Stimulated activated CD4-positive, alpha-beta T cell treated with anti-CD3 and anti-CD28 coated beads, Interleukin-12 subunit alpha, Interleukin-12 subunit beta, amount 100 ng/mL, for 48 hours (primary cell): ENCODE results near the gene SPOCK1.
"Not testable (repeated sequence)": the region's sequence is repeated elsewhere in the genome, so short reads cannot be mapped to it uniquely, and the experiment has no call there.

Experiments
- DNase-seq, 3 donors: peaks; one replicate each; pipeline ENCODE4 v3.0.0-alpha.2; 2020; ENCODE audit warnings: low read depth in 2 of 3, low spot score in 1 of 3

SPOCK1 gene

DNA sequence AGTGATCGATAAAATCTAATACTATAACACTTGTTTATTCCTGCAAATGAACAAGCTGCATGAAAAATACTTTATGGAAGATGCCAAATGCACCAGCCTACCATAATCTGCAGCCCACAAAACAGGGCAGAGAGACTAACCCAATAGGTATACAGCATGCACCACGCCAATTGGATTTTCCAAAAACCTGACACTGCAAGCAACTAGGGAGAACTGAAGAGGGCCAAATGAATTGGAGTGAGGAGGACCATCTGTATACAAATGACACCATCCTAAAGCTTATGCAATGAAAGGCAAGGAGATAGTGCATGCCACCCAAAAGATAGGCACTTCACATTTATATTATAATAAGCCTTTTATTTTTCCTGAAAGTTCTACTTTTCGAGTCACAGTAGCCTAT lies 100.4 kb downstream of the SPOCK1 start:
- no peak for DNase-seq

- no peak for DNase-seq
Observed at GRCh38 chr5:137398154-137398553, 101.0 kb downstream of the SPOCK1 start.

DNA sequence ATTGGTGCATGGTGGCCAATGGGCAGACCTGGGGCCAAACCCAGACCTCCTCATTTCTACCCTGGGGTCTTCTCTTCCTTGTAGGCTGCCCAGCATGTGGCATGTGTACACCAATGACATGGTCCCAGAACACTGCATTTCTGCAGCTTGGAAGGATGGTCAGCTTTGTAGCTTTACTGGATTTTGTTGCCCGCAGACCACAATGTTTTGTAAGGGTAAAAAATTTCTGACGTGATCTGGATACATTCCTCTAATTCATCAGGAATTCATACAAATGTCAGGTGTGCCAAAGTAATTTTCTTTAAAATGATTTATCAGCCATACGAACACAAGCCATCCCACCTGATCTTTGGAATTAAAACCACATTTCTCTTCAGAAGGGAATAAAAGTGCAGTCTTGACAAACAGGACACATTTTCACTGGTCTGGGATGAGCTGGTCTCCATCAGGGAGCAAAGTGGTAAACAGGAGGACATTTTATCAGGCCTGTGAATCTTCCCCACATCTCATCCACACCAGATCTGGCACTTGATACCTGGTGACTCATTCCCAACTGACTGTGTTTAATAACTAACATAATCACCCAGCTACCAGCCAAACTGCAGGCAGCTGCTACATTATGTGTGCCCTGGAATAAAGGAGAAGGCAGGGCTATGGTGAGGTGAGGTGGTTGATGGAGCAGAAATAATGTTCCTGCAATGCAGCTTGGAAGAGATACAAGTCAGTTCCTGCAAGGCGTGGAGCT lies 103.9 kb downstream of the SPOCK1 start:
- DNase-seq: no peak

DNA sequence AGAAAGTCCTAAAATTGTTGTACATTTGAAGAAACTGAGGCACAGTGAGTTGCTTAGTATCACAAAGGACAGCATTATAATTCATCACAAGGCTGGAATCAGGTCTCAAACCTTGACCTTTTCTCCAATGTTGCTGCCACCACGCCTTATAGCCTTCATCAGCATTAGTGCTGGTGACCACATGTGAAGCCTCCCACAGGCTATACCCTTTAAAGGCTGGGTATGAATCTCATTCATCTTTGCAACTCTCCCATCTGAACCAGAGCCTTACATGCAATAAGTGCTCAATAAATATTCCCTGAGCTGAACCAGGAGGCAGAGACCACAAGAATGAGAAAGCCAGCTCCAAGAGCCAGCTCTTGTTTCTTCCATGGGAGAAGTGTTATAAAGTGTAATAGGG lies 104.7 kb downstream of the SPOCK1 start:
- DNase-seq: no peak

GRCh38 chr5:137393196-137393993 lies 105.7 kb downstream of the SPOCK1 start:
- no peak for DNase-seq

DNA sequence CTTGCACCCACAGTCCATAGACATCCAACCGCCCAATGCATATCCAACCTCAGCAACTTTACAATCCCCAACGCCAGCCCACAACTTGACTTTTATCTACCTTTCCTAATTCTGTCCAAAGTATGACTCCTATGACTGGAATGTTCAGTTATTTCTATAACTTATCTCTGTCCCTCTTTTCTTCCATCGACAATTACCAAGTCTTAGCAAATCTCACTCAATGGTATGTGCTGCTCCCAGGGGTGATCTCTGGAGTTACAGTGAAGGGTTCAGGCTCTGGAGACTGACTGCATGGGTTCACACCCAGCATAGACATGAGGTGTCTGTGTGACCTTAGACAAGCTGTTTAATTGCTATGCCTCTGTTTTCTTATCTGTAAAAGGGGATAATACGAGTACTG lies 106.9 kb downstream of the SPOCK1 start:
- DNase-seq: no peak

DNA sequence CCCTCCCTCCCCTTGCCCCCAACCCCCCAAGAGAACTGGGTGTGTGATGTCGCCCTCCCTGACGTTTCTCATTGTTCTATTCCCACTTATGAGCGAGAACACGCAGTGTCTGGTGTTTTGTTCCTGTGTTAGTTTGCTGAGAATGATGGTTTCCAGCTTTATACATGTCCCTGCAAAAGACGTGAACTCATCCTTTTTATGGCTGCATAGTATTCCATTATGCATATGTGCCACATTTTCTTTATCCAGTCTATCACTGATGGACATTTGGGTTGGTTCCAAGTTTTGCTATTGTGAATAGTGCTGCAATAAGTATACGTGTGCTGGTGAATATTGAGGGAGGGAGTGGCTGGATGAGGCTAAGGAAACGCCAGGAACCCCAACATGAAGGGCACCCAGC lies 108.1 kb downstream of the SPOCK1 start:
- not testable (repeated sequence) for DNase-seq

DNA sequence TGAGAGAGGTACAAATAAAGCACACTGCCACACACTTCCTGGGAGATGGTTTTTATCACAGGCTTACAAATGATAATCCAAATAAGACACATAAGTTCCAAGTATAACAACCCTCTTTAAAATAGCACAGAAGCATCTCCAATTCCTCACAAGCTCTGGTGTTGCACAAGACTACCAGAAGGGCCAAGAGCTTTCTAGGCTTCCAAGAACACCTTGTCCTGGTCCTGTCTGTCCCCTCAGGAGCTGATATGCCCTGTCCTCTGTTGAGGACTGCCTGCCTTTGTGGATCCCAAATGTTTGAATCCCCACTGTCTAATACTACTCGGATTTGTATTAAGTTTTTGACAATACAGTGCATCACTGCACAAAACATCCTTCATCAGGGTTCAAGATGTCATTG lies 110.1 kb downstream of the SPOCK1 start:
- no peak for DNase-seq

- no peak for DNase-seq
Observed at GRCh38 chr5:137385064-137385463, 114.1 kb downstream of the SPOCK1 start.

- DNase-seq: no peak
Observed at GRCh38 chr5:137383909-137384308, 115.2 kb downstream of the SPOCK1 start.

DNA sequence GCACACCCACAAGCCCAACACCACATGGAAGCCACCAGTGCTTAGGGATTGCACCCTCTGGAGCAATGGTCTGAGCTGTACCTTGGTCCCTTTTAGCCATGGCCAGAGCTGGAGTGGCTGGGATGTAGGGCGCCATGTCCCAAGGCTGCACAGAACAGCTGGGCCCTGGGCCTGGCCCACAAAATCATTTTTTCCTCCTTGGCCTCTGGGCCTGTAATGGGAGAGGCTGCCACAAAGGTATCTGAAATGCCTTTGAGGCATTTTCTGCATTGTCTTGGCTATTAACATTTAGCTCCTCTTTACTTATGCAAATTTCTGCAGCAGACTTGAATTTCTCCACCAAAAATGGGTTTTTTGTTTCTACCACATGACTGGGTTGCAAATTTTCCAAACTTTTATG lies 117.6 kb downstream of the SPOCK1 start:
- no peak for DNase-seq

DNA sequence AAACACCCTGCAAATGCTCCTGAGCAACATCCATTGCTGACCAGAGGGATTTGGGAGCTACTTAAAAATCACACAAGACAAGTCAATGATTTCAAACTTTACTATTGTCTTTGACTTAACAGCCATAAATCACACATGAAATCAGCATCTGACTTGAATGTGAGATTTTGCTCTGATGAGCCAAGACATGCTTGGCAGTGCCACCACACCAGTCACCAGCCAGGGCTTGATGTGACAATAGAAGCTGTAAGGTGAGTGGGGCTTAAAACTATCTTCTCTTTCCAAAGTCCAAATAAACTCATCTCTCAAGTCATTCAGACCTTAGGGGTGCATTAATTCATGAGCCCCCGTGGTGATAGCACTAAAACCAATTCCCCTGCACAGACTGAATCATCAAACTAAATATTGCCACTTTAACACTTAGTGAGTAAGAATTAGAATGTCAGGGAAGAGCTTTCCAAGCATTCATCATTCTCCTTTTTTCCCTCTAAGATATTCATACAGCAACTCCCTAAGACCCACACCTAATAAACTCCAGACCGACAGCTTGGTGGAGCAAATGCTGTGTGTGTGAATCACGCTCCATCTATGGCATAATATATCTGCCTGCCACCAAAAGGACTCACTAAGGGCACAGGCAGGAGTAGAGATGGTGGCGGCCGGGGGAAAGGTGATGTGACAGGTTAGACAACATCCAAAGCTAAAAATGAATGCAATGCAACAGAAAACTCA lies 119.4 kb downstream of the SPOCK1 start:
- DNase-seq: no peak

GRCh38 chr5:137375741-137376526 lies 123.2 kb downstream of the SPOCK1 start:
- DNase-seq: no peak

DNA sequence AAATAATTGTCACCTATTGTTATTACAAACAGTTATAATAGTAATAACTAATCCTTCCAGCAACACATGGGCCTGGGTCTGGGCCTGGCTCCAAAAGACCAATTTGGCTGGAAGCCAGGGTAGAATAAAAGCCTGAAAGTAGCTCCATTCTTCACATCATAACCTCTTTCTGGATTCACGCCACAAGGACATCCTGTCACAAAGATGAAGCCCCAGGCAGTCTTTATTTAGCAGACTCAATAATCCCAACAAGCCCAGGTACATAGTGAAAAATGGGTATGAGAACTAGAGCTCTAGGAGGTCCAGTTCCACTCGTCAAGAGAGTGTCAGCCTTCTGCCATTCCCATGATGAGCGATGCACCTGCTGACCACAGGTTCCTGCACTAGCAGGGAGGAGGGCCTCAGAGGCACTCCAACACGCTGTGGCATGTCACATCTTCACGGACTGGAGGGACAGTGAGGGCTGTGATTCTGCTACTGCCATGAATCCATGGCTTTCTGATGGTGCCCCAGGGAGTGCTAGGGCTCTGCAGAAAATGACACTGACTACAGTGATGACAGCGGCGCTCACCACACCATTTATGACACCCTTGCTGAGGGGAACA lies 124.9 kb downstream of the SPOCK1 start:
- no peak for DNase-seq

GRCh38 chr5:137372773-137373160 lies 126.4 kb downstream of the SPOCK1 start:
- DNase-seq: no peak

DNA sequence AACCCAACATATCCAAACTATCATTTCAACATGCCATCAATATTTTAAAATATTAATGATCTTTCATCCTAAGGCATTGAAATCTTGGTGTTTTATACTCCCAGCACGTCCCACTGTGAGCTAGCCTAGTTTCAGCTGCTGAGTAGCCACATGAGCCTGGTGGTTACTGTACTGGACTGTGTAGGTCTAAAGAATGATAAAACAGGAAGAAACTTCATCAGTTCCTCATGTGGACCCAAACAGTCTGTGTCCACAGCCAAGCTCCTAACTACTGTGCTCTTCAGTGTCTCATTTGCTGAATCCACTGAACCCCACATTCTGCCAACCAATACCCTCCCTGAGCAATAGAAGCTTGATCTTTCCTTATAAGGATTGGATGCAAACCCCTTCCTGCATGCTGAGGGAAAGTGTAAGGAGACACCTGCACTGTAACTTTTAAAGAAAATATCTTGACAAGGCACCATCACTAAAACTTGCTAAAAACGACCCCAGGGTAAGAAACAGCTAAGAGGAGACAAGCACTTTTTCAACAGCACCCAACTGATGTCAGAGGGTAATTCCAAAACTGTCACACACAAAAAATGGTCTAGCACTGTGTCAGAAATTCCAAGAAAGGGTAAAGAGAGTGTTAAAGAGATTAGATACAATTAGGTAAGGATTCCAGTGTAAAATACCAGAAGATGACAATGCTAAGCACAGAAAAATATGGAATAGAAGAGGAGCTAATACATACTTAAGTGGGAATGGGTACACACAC lies 126.9 kb downstream of the SPOCK1 start:
- no peak for DNase-seq

GRCh38 chr5:137370096-137371071 lies 128.7 kb downstream of the SPOCK1 start:
- no peak for DNase-seq

DNA sequence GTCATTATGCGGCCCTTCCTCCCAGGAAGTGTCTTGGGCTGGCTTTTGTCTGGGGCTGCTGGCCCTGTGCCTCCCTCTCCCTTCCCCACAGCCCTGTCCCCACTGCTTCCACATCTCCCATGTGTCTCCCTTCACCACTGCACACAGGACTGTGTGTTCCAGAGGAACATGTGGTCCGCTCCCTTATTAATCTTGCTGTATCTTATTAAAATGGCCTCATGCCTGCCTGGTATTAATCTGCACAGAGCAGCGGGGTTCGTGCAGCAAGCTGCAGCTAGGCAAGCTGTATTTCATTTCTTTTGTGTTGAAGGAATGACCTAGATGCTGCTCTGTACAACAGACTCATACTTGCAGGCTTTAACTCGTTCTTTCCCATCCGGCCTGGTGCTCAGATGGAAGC lies 130.5 kb downstream of the SPOCK1 start:
- no peak for DNase-seq

DNA sequence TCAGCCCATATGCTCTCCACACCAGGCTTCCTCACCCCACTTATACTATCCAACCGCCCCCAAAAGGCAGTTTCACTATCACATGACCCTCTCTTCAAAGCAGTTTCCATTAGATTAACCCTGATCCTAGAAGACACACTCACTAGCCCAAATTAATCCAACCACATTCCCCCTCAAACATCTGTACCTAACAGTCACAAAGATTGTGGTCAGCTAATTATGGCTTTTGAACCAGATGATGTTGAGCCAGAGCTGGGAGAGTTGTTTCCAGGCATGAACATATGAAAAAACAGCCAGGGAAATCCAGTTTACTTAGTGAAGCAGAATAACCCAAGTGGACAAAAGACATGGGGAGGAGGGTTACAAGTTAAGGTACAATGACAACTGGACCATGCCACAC lies 131.2 kb downstream of the SPOCK1 start:
- DNase-seq: no peak
